Endothelial cell of umbilical vein (primary cell): Measurements from ENCODE around the gene GRAMD1A. TPM values are rescaled to one million over a fixed set of nuclear protein-coding genes. Genes with fewer than 3 reads are reported as not detected.
A peak's percentile ranks its signal among the peaks of the same experiment; 100 is the strongest.
"Not testable (repeated sequence)": the region's sequence is repeated elsewhere in the genome, so short reads cannot be mapped to it uniquely, and the experiment has no call there.

Experiments
- BruUV-seq: library from RNA; stranded (reverse); fragments of 400-500 nt; replicated peaks from 2 replicates; lab custom pipeline; 2021; lab: Mats Ljungman, UMichigan
- CTCF ChIA-PET: fragments of 300-600, 350-600 bp; sonication (Branson Sonifier 250); formaldehyde crosslinking; loops from one replicate; lab custom pipeline; 2021; ENCODE audit warnings: antibody characterized with exemption, inconsistent platforms; lab: Charles Lee
- POLR2A ChIA-PET: fragments of 300-600, 350-600 bp; sonication (Branson Sonifier 250); formaldehyde crosslinking; loops from one replicate; lab custom pipeline; 2021; ENCODE audit warnings: antibody characterized with exemption, inconsistent platforms; lab: Charles Lee
- DNase-seq: peaks from one replicate; pipeline ENCODE4 v3.0.0-alpha.2; 2011; ENCODE audit warnings: low read depth, low spot score
- FAIRE-seq: peaks from 2 replicates; lab custom pipeline; 2011; peaks lifted over from hg19 to GRCh38; lab: Jason Lieb, UNC
- H2AFZ ChIP-seq: 2 replicates; pipeline ENCODE4 v1.6.0; 2012; ENCODE audit warnings: low read depth, low read length, control low read depth, inconsistent platforms
- H3K27ac ChIP-seq: 2 replicates; pipeline ENCODE4 v1.5.1; 2011; ENCODE audit warnings: low read depth, mild to moderate bottlenecking, control low read depth, low read length, moderate library complexity; ENCODE audit not compliant: insufficient read depth
- H3K27me3 ChIP-seq, 2 experiments: 2 replicates each; pipeline versions ENCODE4 v1.6.0 to v1.6.1; 2011; ENCODE audit warnings: low read length in 2 of 2, mixed read lengths in 1 of 2; ENCODE audit not compliant: control insufficient read depth in 2 of 2, insufficient read depth in 2 of 2
- H3K36me3 ChIP-seq, 2 experiments: 2 replicates in 1 of 2; 3 replicates in 1 of 2; pipeline ENCODE4 v1.5.1; 2011; ENCODE audit warnings: low read length in 2 of 2, mild to moderate bottlenecking in 1 of 2, moderate library complexity in 1 of 2; ENCODE audit not compliant: control insufficient read depth in 2 of 2, insufficient read depth in 2 of 2; ENCODE audit errors: extremely low read depth in 1 of 2
- H3K4me1 ChIP-seq: 3 replicates; pipeline ENCODE4 v1.5.1; 2011; ENCODE audit warnings: mild to moderate bottlenecking, low read length; ENCODE audit not compliant: control insufficient read depth, insufficient read depth; ENCODE audit errors: extremely low read depth
- H3K4me2 ChIP-seq: 2 replicates; pipeline ENCODE4 v1.6.1; 2011; ENCODE audit warnings: low read length, control low read depth, mixed read lengths; ENCODE audit not compliant: insufficient read depth
- H3K4me3 ChIP-seq, 3 experiments: fragments of 200-600 bp in 1 of 3; sonication (generic), shearing (Covaris generic) in 1 of 3; replicated peaks in 1 of 3; 2 replicates each; pipeline ENCODE4 v1.5.1; 2011 to 2016; ENCODE audit warnings: control low read depth in 3 of 3, low read length in 3 of 3, mild to moderate bottlenecking in 2 of 3, inconsistent platforms in 1 of 3, low read depth in 1 of 3, moderate library complexity in 1 of 3; ENCODE audit not compliant: insufficient read depth in 1 of 3
- H3K79me2 ChIP-seq: 2 replicates; pipeline ENCODE4 v1.6.0; 2012; ENCODE audit warnings: low read length, inconsistent platforms; ENCODE audit not compliant: control insufficient read depth, insufficient read depth
- H3K9ac ChIP-seq: replicated peaks from 2 replicates; pipeline ENCODE3; 2011; ENCODE audit warnings: low read length, control low read depth; ENCODE audit not compliant: insufficient read depth; ENCODE audit errors: extremely low read depth
- H3K9me1 ChIP-seq: replicated peaks from 3 replicates; pipeline ENCODE4 v1.6.0; 2011; ENCODE audit warnings: mild to moderate bottlenecking, low read length; ENCODE audit not compliant: control insufficient read depth, insufficient read depth; ENCODE audit errors: extremely low read depth
- H3K9me3 ChIP-seq: replicated peaks from 2 replicates; pipeline ENCODE4 v1.5.1; 2012; ENCODE audit warnings: low read length, inconsistent platforms; ENCODE audit not compliant: control insufficient read depth, insufficient read depth
- H4K20me1 ChIP-seq: replicated peaks from 2 replicates; pipeline ENCODE3; 2011; ENCODE audit warnings: mild to moderate bottlenecking, low read length; ENCODE audit not compliant: control insufficient read depth, insufficient read depth; ENCODE audit errors: extremely low read depth
- EZH2 ChIP-seq: IDR thresholded peaks from 2 replicates; pipeline ENCODE4 v1.6.1; 2012; ENCODE audit warnings: borderline replicate concordance, low read depth, mild to moderate bottlenecking, moderate library complexity, low read length, inconsistent platforms; ENCODE audit not compliant: severe bottlenecking
- FOS ChIP-seq: IDR thresholded peaks from 2 replicates; pipeline ENCODE4 v1.6.1; 2011; ENCODE audit warnings: mild to moderate bottlenecking, low read length, moderate library complexity, borderline replicate concordance; ENCODE audit not compliant: insufficient read depth
- GATA2 ChIP-seq: IDR thresholded peaks from 2 replicates; pipeline ENCODE4 v1.7.0; 2011; ENCODE audit warnings: low read depth, mild to moderate bottlenecking, moderate library complexity, mixed read lengths, low read length; ENCODE audit not compliant: insufficient read length, insufficient read depth
- JUN ChIP-seq: IDR thresholded peaks from 2 replicates; pipeline ENCODE4 v1.6.1; 2011; ENCODE audit warnings: borderline replicate concordance, low read depth; ENCODE audit not compliant: insufficient read length, insufficient read depth
- MYC ChIP-seq: IDR thresholded peaks from one replicate; pipeline ENCODE4 v1.6.1; 2011; ENCODE audit warnings: mild to moderate bottlenecking, low read depth, low read length
- POLR2A ChIP-seq: IDR thresholded peaks from 2 replicates; pipeline ENCODE4 v1.6.1; 2012; ENCODE audit warnings: low read depth, mild to moderate bottlenecking, control low read depth, low read length
- POLR2AphosphoS5 ChIP-seq: IDR thresholded peaks from 2 replicates; pipeline ENCODE4 v1.6.1; 2012; ENCODE audit warnings: low read depth, mild to moderate bottlenecking, control low read depth, low read length, moderate library complexity; ENCODE audit not compliant: insufficient read depth
- dilution Hi-C: fragments of 300-500 bp; cut with MboI; formaldehyde crosslinking; loops from one replicate; pipeline ENCODE4 v1.15.0; 2019; ENCODE audit warnings: low sequenced_read_pairs; ENCODE audit not compliant: extremely low pct_ligation_motif_present
- intact Hi-C: fragments of 100-400 bp; cut with micrococcal nuclease; formaldehyde crosslinking; loops from one replicate; pipeline ENCODE4 v1.10.0; 2022
- polyA plus RNA-seq, 4 experiments: library from polyadenylated mRNA; depleted of rRNA in 3 of 4; stranded (reverse) in 3 of 4; unstranded in 1 of 4; fragments of >200 nt; gene quantifications; 2 replicates each; pipeline versions ENCODE4 v1.2.1 to v1.2.3, GENCODE V29; 2011 to 2012; ENCODE audit warnings: missing spikeins in 1 of 4
- total RNA-seq: library from RNA; stranded (reverse); gene quantifications from 2 replicates; pipeline ENCODE4 v1.2.3, GENCODE V29; 2021
- TF ChIP-seq, protein P1 (sequence below): IDR thresholded peaks from 2 replicates; pipeline ENCODE4 v1.6.1; 2011; ENCODE audit not compliant: insufficient read depth, insufficient read length
- TF ChIP-seq, protein P2 (sequence below), 2 donors: IDR thresholded peaks; 1 replicate in 1 of 2; 2 replicates in 1 of 2; pipeline ENCODE4 v1.5.1; 2011; ENCODE audit warnings: low read length in 2 of 2, mild to moderate bottlenecking in 2 of 2, moderate library complexity in 2 of 2, control low read depth in 1 of 2, inconsistent platforms in 1 of 2, low read depth in 1 of 2; ENCODE audit not compliant: insufficient read depth in 1 of 2; ENCODE audit errors: extremely low read depth in 1 of 2

GRAMD1A gene
- total and polyA plus RNA-seq, 2 donors (not counting 3 experiments of a cell fraction or from before 2014, with no cell fraction given), result 127 to 130 TPM

DNA sequence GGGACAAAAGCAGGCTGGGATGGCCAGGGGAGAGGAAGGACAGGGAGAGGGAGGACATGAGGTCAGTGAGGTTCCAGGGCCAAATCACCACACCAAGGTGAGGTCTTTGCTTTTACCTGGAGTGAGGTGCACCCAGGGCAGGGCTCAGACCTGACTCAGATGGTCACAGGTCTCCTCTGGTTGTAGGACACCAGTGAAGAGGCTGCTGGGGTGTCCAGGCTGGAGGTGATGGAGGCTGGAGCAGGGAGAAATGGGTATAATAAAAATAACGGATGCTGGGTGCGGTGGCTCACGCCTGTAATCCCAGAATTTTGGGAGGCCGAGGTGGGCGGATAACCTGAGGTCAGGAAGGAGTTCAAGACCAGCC is 6.9 kb downstream of the GRAMD1A start:
- ChIA-PET POLR2A (interaction anchor here (0.5 kb wide), 1 partner anchor 1050 kb away, joined by 3 read pairs; no protein-coding TSS in a partner anchor), CTCF (interaction anchor here (0.9 to 9.9 kb wide), 7 partner anchors 10 to 60 kb away, joined by 3 to 129 read pairs (median 4); partner anchors contain the start of gene SCN1B)
- TF ChIP-seq MYC (no peak), JUN (no peak), POLR2AphosphoS5 (no peak), GATA2 (no peak), EZH2 (no peak), POLR2A (no peak), FOS (no peak)
- TF ChIP-seq, protein P1, sequence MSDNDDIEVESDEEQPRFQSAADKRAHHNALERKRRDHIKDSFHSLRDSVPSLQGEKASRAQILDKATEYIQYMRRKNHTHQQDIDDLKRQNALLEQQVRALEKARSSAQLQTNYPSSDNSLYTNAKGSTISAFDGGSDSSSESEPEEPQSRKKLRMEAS, result no peak
- TF ChIP-seq, protein P2, sequence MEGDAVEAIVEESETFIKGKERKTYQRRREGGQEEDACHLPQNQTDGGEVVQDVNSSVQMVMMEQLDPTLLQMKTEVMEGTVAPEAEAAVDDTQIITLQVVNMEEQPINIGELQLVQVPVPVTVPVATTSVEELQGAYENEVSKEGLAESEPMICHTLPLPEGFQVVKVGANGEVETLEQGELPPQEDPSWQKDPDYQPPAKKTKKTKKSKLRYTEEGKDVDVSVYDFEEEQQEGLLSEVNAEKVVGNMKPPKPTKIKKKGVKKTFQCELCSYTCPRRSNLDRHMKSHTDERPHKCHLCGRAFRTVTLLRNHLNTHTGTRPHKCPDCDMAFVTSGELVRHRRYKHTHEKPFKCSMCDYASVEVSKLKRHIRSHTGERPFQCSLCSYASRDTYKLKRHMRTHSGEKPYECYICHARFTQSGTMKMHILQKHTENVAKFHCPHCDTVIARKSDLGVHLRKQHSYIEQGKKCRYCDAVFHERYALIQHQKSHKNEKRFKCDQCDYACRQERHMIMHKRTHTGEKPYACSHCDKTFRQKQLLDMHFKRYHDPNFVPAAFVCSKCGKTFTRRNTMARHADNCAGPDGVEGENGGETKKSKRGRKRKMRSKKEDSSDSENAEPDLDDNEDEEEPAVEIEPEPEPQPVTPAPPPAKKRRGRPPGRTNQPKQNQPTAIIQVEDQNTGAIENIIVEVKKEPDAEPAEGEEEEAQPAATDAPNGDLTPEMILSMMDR (IDR thresholded peaks at IDR 0.05; ENCODE audit: extremely low read depth in 1 of 2, insufficient read depth in 1 of 2, low read depth in 1 of 2, low read length in 2 of 2), result no peak
- H3K9ac ChIP-seq, result no peak overlapping the region
- H2AFZ ChIP-seq, result no peak overlapping the region
- intact Hi-C loops, result loop anchor here (10.0 kb wide), 1 partner anchor 82 kb away; the partner anchor contains the start of gene ZNF30
- peaks cover 11 to 28% of the 10 kb centered on the region in 2 experiments for H3K36me3 ChIP-seq
- H3K79me2 ChIP-seq, result peaks cover 40% of the 10 kb centered on the region
- H3K9me3 ChIP-seq, result no peaks in the 10 kb centered on the region
- FAIRE-seq (no peak), DNase-seq (no peak)
- peak overlapping the region; percentile 51 for H3K27ac ChIP-seq
- H3K27me3 ChIP-seq, result no peaks in the 10 kb centered on the region
- no peak overlapping the region for H3K4me3 ChIP-seq
- H3K9me1 ChIP-seq, result no peaks in the 10 kb centered on the region
- dilution Hi-C loops, result no loop called here
- peaks cover 40% of the 10 kb centered on the region for H3K4me1 ChIP-seq
- H4K20me1 ChIP-seq, result no peaks in the 10 kb centered on the region
- H3K4me2 ChIP-seq, result no peak overlapping the region
- no TSS peak for BruUV-seq

DNA sequence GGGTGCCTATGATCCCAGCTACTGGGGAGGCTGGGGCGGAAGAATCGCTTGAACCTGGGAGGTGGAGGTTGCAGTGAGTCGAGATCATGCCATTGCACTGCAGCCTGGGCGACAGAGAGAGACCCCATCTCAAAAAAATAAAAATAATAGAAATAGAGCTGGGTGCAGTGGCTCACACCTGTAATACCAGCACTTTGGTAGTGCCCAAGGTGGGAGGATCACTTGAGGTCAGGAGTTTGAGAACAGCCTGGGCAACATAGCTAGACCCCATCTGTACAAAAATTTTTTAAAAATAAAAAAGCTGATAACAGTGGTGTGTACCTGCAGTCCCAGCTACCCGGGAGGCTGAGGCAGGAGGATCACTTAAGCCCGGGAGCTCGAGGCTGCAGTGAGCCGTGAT is 7.3 kb downstream of the GRAMD1A start:
- H3K9me1 ChIP-seq, H3K4me2 ChIP-seq, dilution Hi-C loops, H3K9ac ChIP-seq, H4K20me1 ChIP-seq, H3K9me3 ChIP-seq, H2AFZ ChIP-seq, FAIRE-seq, POLR2A ChIA-PET, BruUV-seq, H3K4me3 ChIP-seq, H3K27ac ChIP-seq, DNase-seq, H3K27me3 ChIP-seq: not testable (repeated sequence)
- H3K4me1 ChIP-seq, result peaks cover 36% of the 10 kb centered on the region
- H3K79me2 ChIP-seq, result peaks cover 37% of the 10 kb centered on the region
- peaks cover 11 to 31% of the 10 kb centered on the region in 2 experiments for H3K36me3 ChIP-seq
- CTCF ChIA-PET, result interaction anchor here (1.4 to 9.9 kb wide), 2 partner anchors 9 to 33 kb away, joined by 3 to 129 read pairs; no protein-coding TSS in a partner anchor
- intact Hi-C loops, result loop anchor here (10.0 kb wide), 1 partner anchor 83 kb away; the partner anchor contains the start of gene ZNF30
